H9 (cell line): ENCODE data around the gene BRD9. TPM values are rescaled to one million over a fixed set of nuclear protein-coding genes. Genes with fewer than 3 reads are reported as not detected.

Experiments
- DNase-seq: peaks from one replicate; pipeline ENCODE4 v3.0.0-alpha.2; 2017
- H2AFZ ChIP-seq: one replicate; pipeline ENCODE4 v1.6.1; 2013; ENCODE audit warnings: mild to moderate bottlenecking, low read length, control low read depth, moderate library complexity
- H2AK5ac ChIP-seq: 2 replicates; pipeline ENCODE4 v1.6.1; 2013; ENCODE audit warnings: low read length, control low read depth, mixed read lengths; ENCODE audit not compliant: insufficient read length
- H2BK120ac ChIP-seq: one replicate; pipeline ENCODE4 v1.6.1; 2013; ENCODE audit warnings: low read depth, mild to moderate bottlenecking, low read length, control low read depth, inconsistent platforms; ENCODE audit not compliant: poor library complexity, severe bottlenecking
- H2BK12ac ChIP-seq: 2 replicates; pipeline ENCODE4 v1.6.1; 2013; ENCODE audit warnings: low read length, control low read depth, mixed read lengths, low read depth; ENCODE audit not compliant: insufficient read length
- H2BK15ac ChIP-seq: 2 replicates; pipeline ENCODE4 v1.6.1; 2013; ENCODE audit warnings: low read depth, low read length, control low read depth
- H2BK20ac ChIP-seq: one replicate; pipeline ENCODE4 v1.6.1; 2013; ENCODE audit warnings: low read depth, mild to moderate bottlenecking, low read length, control low read depth, inconsistent platforms; ENCODE audit not compliant: poor library complexity, severe bottlenecking
- H2BK5ac ChIP-seq: 2 replicates; pipeline ENCODE4 v1.6.1; 2013; ENCODE audit warnings: low read length, control low read depth, mixed read lengths; ENCODE audit not compliant: insufficient read length
- H3K14ac ChIP-seq: 2 replicates; pipeline ENCODE4 v1.6.1; 2013; ENCODE audit warnings: low read length, control low read depth; ENCODE audit not compliant: insufficient read depth
- H3K18ac ChIP-seq: 2 replicates; pipeline ENCODE4 v1.6.1; 2013; ENCODE audit warnings: low read depth, mild to moderate bottlenecking, mixed read lengths, low read length, control low read depth; ENCODE audit not compliant: insufficient read length
- H3K23ac ChIP-seq: 2 replicates; pipeline ENCODE4 v1.6.1; 2013; ENCODE audit warnings: low read length, control low read depth, mixed read lengths, low read depth; ENCODE audit not compliant: insufficient read length
- H3K23me2 ChIP-seq: 2 replicates; pipeline ENCODE4 v1.6.1; 2013; ENCODE audit warnings: low read depth, mild to moderate bottlenecking, mixed read lengths, low read length, control low read depth; ENCODE audit not compliant: insufficient read length, poor library complexity, severe bottlenecking
- H3K27ac ChIP-seq: 2 replicates; pipeline ENCODE4 v1.5.1; 2013; ENCODE audit warnings: low read length, control low read depth, mixed read lengths, low read depth; ENCODE audit not compliant: insufficient read length
- H3K27me3 ChIP-seq: 2 replicates; pipeline ENCODE4 v1.6.1; 2013; ENCODE audit warnings: low read length, control low read depth, inconsistent platforms; ENCODE audit not compliant: insufficient read depth
- H3K4ac ChIP-seq: 2 replicates; pipeline ENCODE4 v1.6.1; 2013; ENCODE audit warnings: low read depth, mild to moderate bottlenecking, control low read depth, inconsistent platforms, low read length, moderate library complexity
- H3K4me1 ChIP-seq: 2 replicates; pipeline ENCODE4 v1.6.1; 2013; ENCODE audit warnings: low read length, control low read depth, inconsistent platforms; ENCODE audit not compliant: insufficient read depth
- H3K4me2 ChIP-seq: 2 replicates; pipeline ENCODE4 v1.6.1; 2013; ENCODE audit warnings: low read length, control low read depth, mixed read lengths; ENCODE audit not compliant: insufficient read length, insufficient read depth
- H3K56ac ChIP-seq: 2 replicates; pipeline ENCODE4 v1.6.1; 2013; ENCODE audit warnings: low read depth, mild to moderate bottlenecking, mixed read lengths, low read length, control low read depth; ENCODE audit not compliant: insufficient read length
- H3K79me1 ChIP-seq: 2 replicates; pipeline ENCODE4 v1.6.1; 2013; ENCODE audit warnings: low read depth, mild to moderate bottlenecking, moderate library complexity, low read length, control low read depth, inconsistent platforms; ENCODE audit not compliant: insufficient read depth, poor library complexity, severe bottlenecking
- H3K79me2 ChIP-seq: 2 replicates; pipeline ENCODE4 v1.6.1; 2013; ENCODE audit warnings: low read length, control low read depth, inconsistent platforms; ENCODE audit not compliant: insufficient read depth
- H3K9ac ChIP-seq: 2 replicates; pipeline ENCODE4 v1.6.1; 2013; ENCODE audit warnings: low read length, control low read depth, mixed read lengths; ENCODE audit not compliant: insufficient read length; ENCODE audit errors: extremely low read depth
- H3K9me3 ChIP-seq: one replicate; pipeline ENCODE4 v1.6.1; 2013; ENCODE audit warnings: low read depth, low read length, inconsistent platforms; ENCODE audit not compliant: control insufficient read depth
- H3T11ph ChIP-seq: one replicate; pipeline ENCODE4 v1.6.1; 2013; ENCODE audit warnings: mild to moderate bottlenecking, low read length, control low read depth, inconsistent platforms
- H4K20me1 ChIP-seq: one replicate; pipeline ENCODE4 v1.6.1; 2013; ENCODE audit not compliant: control insufficient read depth, insufficient read length, insufficient read depth
- H4K5ac ChIP-seq: 2 replicates; pipeline ENCODE4 v1.6.1; 2013; ENCODE audit warnings: low read depth, mild to moderate bottlenecking, mixed read lengths, low read length, control low read depth; ENCODE audit not compliant: insufficient read length
- H4K8ac ChIP-seq: replicated peaks from 2 replicates; pipeline ENCODE4 v1.6.1; 2013; ENCODE audit warnings: low read length, control low read depth, mixed read lengths, low read depth; ENCODE audit not compliant: insufficient read length
- H4K91ac ChIP-seq: 2 replicates; pipeline ENCODE4 v1.6.1; 2013; ENCODE audit warnings: low read depth, mild to moderate bottlenecking, moderate library complexity, mixed read lengths, low read length, control low read depth; ENCODE audit not compliant: insufficient read length
- H3K27ac Mint-ChIP-seq, 3 experiments: 2 replicates in 2 of 3; 3 replicates in 1 of 3; pipeline ENCODE4 v1.8.0; 2020 to 2021; ENCODE audit warnings: mixed read lengths in 3 of 3, mild to moderate bottlenecking in 1 of 3, moderate library complexity in 1 of 3
- H3K27me3 Mint-ChIP-seq: 2 replicates; pipeline ENCODE4 v1.8.0; 2021; ENCODE audit warnings: low read depth, mild to moderate bottlenecking, moderate library complexity, mixed read lengths
- H3K36me3 Mint-ChIP-seq, 3 experiments: 2 replicates in 2 of 3; 3 replicates in 1 of 3; pipeline ENCODE4 v1.8.0; 2020 to 2021; ENCODE audit warnings: low read depth in 3 of 3, mixed read lengths in 3 of 3; ENCODE audit not compliant: insufficient read depth in 1 of 3
- H3K4me1 Mint-ChIP-seq, 2 experiments: 2 replicates each; pipeline ENCODE4 v1.8.0; 2020; ENCODE audit warnings: mixed read lengths in 2 of 2
- H3K4me3 Mint-ChIP-seq, 2 experiments: 2 replicates in 1 of 2; 3 replicates in 1 of 2; pipeline ENCODE4 v1.8.0; 2020 to 2021; ENCODE audit warnings: mild to moderate bottlenecking in 2 of 2, mixed read lengths in 2 of 2, moderate library complexity in 1 of 2
- H3K9me3 Mint-ChIP-seq, 2 experiments: 2 replicates in 1 of 2; 3 replicates in 1 of 2; pipeline ENCODE4 v1.8.0; 2020; ENCODE audit warnings: mild to moderate bottlenecking in 2 of 2, mixed read lengths in 2 of 2, moderate library complexity in 1 of 2
- WGBS: extraction: QIAGEN DNeasy Blood & Tissue Kit; methylation state at CpG from one replicate; pipeline ENCODE4 v1.1.7; 2013; ENCODE audit warnings: missing lambda C conversion rate, low lambda C conversion rate, mixed read lengths; ENCODE audit not compliant: insufficient read length; ENCODE audit errors: extremely low coverage; 5-methylcytosine and 5-hydroxymethylcytosine counted together
- total RNA-seq: library from RNA; stranded (reverse); gene quantifications from 2 replicates; pipeline ENCODE4 v1.2.1, GENCODE V29; 2021
- TF ChIP-seq, protein P1 (sequence below): fragments of 200-600 bp; sonication (generic); conservative IDR thresholded peaks from 3 replicates; pipeline ENCODE4 v1.8.0; 2021; ENCODE audit warnings: antibody characterized with exemption, mild to moderate bottlenecking

BRD9 gene
- total RNA-seq, 1 experiment from 2014 or later, result 70.5 TPM

DNA sequence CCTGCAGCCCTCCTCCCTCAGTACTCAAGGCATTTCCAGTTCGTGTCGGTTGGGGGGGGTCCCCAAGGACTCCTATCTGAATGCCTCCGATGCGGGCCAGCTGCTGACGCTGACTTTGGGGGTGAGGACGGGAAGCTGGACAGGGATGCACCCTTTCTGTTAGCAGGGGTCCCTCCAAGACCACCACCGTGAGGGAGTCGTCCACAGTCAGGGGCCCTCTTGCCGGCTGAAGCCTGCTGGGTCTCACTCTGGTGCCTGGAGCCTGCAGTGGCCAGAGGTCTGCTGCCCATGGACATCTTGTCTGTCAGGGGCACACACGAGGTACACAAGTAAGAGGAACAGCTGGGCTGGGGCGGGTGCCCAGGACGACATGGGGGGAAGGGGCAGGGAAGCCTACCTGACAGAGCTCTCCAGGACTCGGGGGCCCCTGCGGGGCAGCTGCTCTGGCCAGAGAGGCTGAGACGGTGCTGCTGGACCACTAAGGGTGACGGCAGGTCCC is 32.8 kb downstream of the BRD9 start:
- H3K23me2 ChIP-seq, result no peaks in the 10 kb centered on the region
- no peak overlapping the region for H2BK15ac ChIP-seq
- no peak overlapping the region for H4K91ac ChIP-seq
- H3K23ac ChIP-seq, result no peak overlapping the region
- H4K20me1 ChIP-seq, result peaks cover 2% of the 10 kb centered on the region
- Mint-ChIP-seq H3K4me1 (no peaks in the 10 kb centered on the region), H3K4me3 (no peak overlapping the region), H3K27me3 (no peaks in the 10 kb centered on the region; the same call in 1 of the 2 replicates), H3K36me3 (peaks cover 11 to 44% (median 19%) of the 10 kb centered on the region in 3 experiments), H3K9me3 (no peaks in the 10 kb centered on the region), H3K27ac (no peak overlapping the region)
- H2AFZ ChIP-seq, result no peak overlapping the region
- no peaks in the 10 kb centered on the region for H3K4me1 ChIP-seq
- TF ChIP-seq, protein P1, sequence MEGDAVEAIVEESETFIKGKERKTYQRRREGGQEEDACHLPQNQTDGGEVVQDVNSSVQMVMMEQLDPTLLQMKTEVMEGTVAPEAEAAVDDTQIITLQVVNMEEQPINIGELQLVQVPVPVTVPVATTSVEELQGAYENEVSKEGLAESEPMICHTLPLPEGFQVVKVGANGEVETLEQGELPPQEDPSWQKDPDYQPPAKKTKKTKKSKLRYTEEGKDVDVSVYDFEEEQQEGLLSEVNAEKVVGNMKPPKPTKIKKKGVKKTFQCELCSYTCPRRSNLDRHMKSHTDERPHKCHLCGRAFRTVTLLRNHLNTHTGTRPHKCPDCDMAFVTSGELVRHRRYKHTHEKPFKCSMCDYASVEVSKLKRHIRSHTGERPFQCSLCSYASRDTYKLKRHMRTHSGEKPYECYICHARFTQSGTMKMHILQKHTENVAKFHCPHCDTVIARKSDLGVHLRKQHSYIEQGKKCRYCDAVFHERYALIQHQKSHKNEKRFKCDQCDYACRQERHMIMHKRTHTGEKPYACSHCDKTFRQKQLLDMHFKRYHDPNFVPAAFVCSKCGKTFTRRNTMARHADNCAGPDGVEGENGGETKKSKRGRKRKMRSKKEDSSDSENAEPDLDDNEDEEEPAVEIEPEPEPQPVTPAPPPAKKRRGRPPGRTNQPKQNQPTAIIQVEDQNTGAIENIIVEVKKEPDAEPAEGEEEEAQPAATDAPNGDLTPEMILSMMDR, result no peak
- H3K4ac ChIP-seq, result no peak overlapping the region
- H3K14ac ChIP-seq, result no peak overlapping the region
- H3K18ac ChIP-seq, result no peak overlapping the region
- no peak for DNase-seq
- no peak overlapping the region for H2BK20ac ChIP-seq
- no peak overlapping the region for H4K8ac ChIP-seq
- no peak overlapping the region for H3K4me2 ChIP-seq
- no CpG with 5 or more reads among the region's 16 CpGs for WGBS
- no peak overlapping the region for H3K9ac ChIP-seq
- no peak overlapping the region for H4K5ac ChIP-seq
- H2AK5ac ChIP-seq, result no peak overlapping the region
- no peak overlapping the region for H3K56ac ChIP-seq
- H3T11ph ChIP-seq, result no peak overlapping the region
- no peaks in the 10 kb centered on the region for H3K27me3 ChIP-seq
- H3K79me1 ChIP-seq, result no peaks in the 10 kb centered on the region
- H2BK120ac ChIP-seq, result no peak overlapping the region
- H3K27ac ChIP-seq, result no peak overlapping the region
- H2BK12ac ChIP-seq, result no peak overlapping the region
- H2BK5ac ChIP-seq, result no peak overlapping the region
- no peaks in the 10 kb centered on the region for H3K79me2 ChIP-seq
- no peaks in the 10 kb centered on the region for H3K9me3 ChIP-seq
